ENCODE results near the gene GSX2.

DNA sequence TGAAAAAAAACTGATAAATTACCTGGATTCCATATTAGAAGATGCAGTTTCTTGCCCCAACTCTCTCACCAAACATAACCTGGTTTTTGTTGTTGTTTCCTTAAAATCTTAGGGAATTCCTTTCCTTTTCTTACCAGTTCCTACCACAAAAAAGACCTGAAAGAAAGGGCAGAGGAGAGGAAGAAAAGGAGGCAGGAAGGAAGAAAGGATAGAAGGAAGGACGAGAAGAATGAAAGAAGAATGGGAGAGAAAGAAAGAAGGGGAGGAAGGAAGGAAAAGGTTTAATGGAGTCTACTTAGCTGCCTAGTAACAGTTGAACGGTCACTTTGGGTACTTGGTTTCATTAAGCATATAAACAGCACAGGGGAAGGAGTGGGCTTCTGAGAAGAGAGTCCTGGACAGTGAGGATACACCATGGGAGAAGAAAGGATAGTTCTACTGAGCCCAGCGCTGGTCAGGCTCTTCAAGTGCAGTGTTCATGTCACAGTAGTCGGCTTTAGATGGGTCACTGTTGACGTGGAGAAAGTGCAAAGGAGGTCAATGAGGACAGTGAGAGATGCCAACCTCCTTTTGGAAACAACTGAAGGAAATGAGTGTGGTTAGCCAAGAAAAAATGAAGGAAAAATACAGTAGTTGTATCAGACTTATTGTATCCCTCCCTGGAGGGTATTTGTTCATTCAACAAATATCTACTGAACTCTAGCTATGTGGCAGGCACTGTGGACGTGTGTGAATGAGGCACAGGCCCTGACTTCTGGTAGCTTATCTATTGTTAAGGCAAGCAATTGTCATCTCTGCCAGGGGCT is 34.5 kb upstream of the GSX2 start:
- TF ChIP-seq EZH2 (IDR thresholded peaks at IDR 0.05), result no peak
- TF ChIP-seq POLR2AphosphoS5 (IDR thresholded peaks at IDR 0.05; ENCODE audit: borderline replicate concordance, low read depth, low read length), result no peak
- no peak for TF ChIP-seq FOXP2 (optimal IDR thresholded peaks at IDR 0.05; ENCODE audit: control extremely low read depth, extremely low read length, insufficient read depth)
